ENCODE measurements around the gene RAB44.
"Not testable (repeated sequence)": the region's sequence is repeated elsewhere in the genome, so short reads cannot be mapped to it uniquely, and the experiment has no call there.

RAB44 gene

GRCh38 chr6:36703982-36704381, 6.4 kb downstream of the RAB44 start:
- no peak overlapping the region for H3K4me3 ChIP-seq (ENCODE audit: low read depth, low read length)
- DNase-seq (ENCODE audit: low read depth): no peak
- TF ChIP-seq MYC (IDR thresholded peaks at IDR 0.05; ENCODE audit: low read depth, low read length) (no peak), MAX (IDR thresholded peaks at IDR 0.05; ENCODE audit: low read depth, low read length) (no peak), POLR2A (IDR thresholded peaks at IDR 0.05; ENCODE audit: extremely low read depth, insufficient read length) (no peak)
- TF ChIP-seq, protein P1, sequence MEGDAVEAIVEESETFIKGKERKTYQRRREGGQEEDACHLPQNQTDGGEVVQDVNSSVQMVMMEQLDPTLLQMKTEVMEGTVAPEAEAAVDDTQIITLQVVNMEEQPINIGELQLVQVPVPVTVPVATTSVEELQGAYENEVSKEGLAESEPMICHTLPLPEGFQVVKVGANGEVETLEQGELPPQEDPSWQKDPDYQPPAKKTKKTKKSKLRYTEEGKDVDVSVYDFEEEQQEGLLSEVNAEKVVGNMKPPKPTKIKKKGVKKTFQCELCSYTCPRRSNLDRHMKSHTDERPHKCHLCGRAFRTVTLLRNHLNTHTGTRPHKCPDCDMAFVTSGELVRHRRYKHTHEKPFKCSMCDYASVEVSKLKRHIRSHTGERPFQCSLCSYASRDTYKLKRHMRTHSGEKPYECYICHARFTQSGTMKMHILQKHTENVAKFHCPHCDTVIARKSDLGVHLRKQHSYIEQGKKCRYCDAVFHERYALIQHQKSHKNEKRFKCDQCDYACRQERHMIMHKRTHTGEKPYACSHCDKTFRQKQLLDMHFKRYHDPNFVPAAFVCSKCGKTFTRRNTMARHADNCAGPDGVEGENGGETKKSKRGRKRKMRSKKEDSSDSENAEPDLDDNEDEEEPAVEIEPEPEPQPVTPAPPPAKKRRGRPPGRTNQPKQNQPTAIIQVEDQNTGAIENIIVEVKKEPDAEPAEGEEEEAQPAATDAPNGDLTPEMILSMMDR (IDR thresholded peaks at IDR 0.05; ENCODE audit: low read depth, low read length): no peak

GRCh38 chr6:36704961-36705577, 7.4 kb downstream of the RAB44 start:
- not testable (repeated sequence) for DNase-seq (ENCODE audit: low read depth); H3K4me3 ChIP-seq (ENCODE audit: low read depth, low read length)

- no peak for TF ChIP-seq MAX (IDR thresholded peaks at IDR 0.05; ENCODE audit: low read depth, low read length)
- TF ChIP-seq, protein P1 (IDR thresholded peaks at IDR 0.05; ENCODE audit: low read depth, low read length): no peak
- TF ChIP-seq MYC (IDR thresholded peaks at IDR 0.05; ENCODE audit: low read depth, low read length): no peak
- no peak overlapping the region for H3K4me3 ChIP-seq (ENCODE audit: low read depth, low read length)
- DNase-seq (ENCODE audit: low read depth): no peak
Measured at GRCh38 chr6:36706339-36706738, 8.7 kb downstream of the RAB44 start.

GRCh38 chr6:36712816-36713215, 15.2 kb downstream of the RAB44 start:
- H3K4me3 ChIP-seq (ENCODE audit: low read depth, low read length): no peak overlapping the region
- TF ChIP-seq POLR2A (IDR thresholded peaks at IDR 0.05; ENCODE audit: extremely low read depth, insufficient read length) (no peak), MYC (IDR thresholded peaks at IDR 0.05; ENCODE audit: low read depth, low read length) (no peak), MAX (IDR thresholded peaks at IDR 0.05; ENCODE audit: low read depth, low read length) (no peak)
- TF ChIP-seq, protein P1 (IDR thresholded peaks at IDR 0.05; ENCODE audit: low read depth, low read length): no peak
- no peak for DNase-seq (ENCODE audit: low read depth)

GRCh38 chr6:36713846-36714245, 16.2 kb downstream of the RAB44 start:
- DNase-seq (ENCODE audit: low read depth): no peak
- TF ChIP-seq, protein P1 (IDR thresholded peaks at IDR 0.05; ENCODE audit: low read depth, low read length): no peak
- TF ChIP-seq MAX (IDR thresholded peaks at IDR 0.05; ENCODE audit: low read depth, low read length) (no peak), POLR2A (IDR thresholded peaks at IDR 0.05; ENCODE audit: extremely low read depth, insufficient read length) (no peak), MYC (IDR thresholded peaks at IDR 0.05; ENCODE audit: low read depth, low read length) (no peak)
- H3K4me3 ChIP-seq (ENCODE audit: low read depth, low read length): no peak overlapping the region

DNA sequence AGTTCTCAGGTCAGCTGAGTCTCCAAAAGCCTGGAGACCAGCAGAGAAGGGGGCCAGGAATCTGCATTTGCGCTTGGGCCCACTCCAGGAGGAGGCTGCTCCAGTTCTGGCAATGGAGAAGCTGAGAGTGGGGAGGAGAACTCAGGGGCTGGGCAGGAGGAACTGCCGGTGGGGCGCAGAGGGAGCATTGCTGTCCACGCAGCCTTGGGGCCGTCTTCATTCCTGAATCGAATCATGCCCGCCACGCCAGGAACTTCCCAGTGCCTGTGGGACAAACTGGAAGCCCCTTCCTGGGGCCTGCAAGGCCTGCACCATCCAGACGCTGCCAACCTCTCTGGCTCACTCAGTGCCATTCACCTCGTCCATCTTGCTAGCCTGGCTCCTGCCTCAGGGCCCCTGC, 16.9 kb downstream of the RAB44 start:
- no peak for DNase-seq (ENCODE audit: low read depth)
- TF ChIP-seq MYC (IDR thresholded peaks at IDR 0.05; ENCODE audit: low read depth, low read length) (no peak), POLR2A (IDR thresholded peaks at IDR 0.05; ENCODE audit: extremely low read depth, insufficient read length) (no peak), MAX (IDR thresholded peaks at IDR 0.05; ENCODE audit: low read depth, low read length) (no peak)
- TF ChIP-seq, protein P1 (IDR thresholded peaks at IDR 0.05; ENCODE audit: low read depth, low read length): no peak
- no peak overlapping the region for H3K4me3 ChIP-seq (ENCODE audit: low read depth, low read length)
